SK-N-SH treated with all-trans-retinoic acid at 6 μM for 48 hours (cell line): ENCODE results near the gene IL20.

ENCODE experiments used
- ATAC-seq: fragments of 200-7000 bp; cut with Tn5 transposase; 3 replicates; pipeline ENCODE4 v1.9.1; 2020; ENCODE audit warnings: mild to moderate bottlenecking, moderate library complexity
- ARNTL ChIP-seq: fragments of 450-650 bp; formaldehyde crosslinking; IDR thresholded peaks from 2 replicates; pipeline ENCODE4 v1.5.0; 2020; ENCODE audit warnings: low read depth, mild to moderate bottlenecking, moderate library complexity, borderline replicate concordance
- CSDC2 ChIP-seq: fragments of 250-450 bp; sonication (Bioruptor Pico); IDR thresholded peaks from 2 replicates; pipeline ENCODE4 v1.5.0; 2020; ENCODE audit warnings: mild to moderate bottlenecking, moderate library complexity
- CSRNP3 ChIP-seq: fragments of 250-450 bp; sonication (Bioruptor Pico); IDR thresholded peaks from 2 replicates; pipeline ENCODE4 v1.5.1; 2021; ENCODE audit warnings: mild to moderate bottlenecking, moderate library complexity
- ESRRG ChIP-seq: fragments of 250-450 bp; sonication (Bioruptor Pico); IDR thresholded peaks from 2 replicates; pipeline ENCODE4 v1.6.1; 2021; ENCODE audit warnings: mild to moderate bottlenecking
- GLIS3 ChIP-seq: fragments of 250-450 bp; sonication (Bioruptor Pico); IDR thresholded peaks from 2 replicates; pipeline ENCODE4 v1.5.0; 2020; ENCODE audit warnings: mild to moderate bottlenecking, moderate library complexity
- ISL1 ChIP-seq: fragments of 250-450 bp; sonication (Bioruptor Pico); IDR thresholded peaks from 2 replicates; pipeline ENCODE4 v2.1.2; 2022; ENCODE audit warnings: mild to moderate bottlenecking, moderate library complexity
- OSR1 ChIP-seq: fragments of 250-450 bp; sonication (Bioruptor Pico); IDR thresholded peaks from 2 replicates; pipeline ENCODE4 v1.8.0; 2022; ENCODE audit warnings: moderate library complexity, mild to moderate bottlenecking, inconsistent platforms
- POU6F1 ChIP-seq: fragments of 250-450 bp; sonication (Bioruptor Pico); IDR thresholded peaks from 2 replicates; pipeline ENCODE4 v1.8.0; 2021; ENCODE audit warnings: low read depth, mild to moderate bottlenecking, moderate library complexity, borderline replicate concordance
- PPARA ChIP-seq: fragments of 250-450 bp; sonication (Bioruptor Pico); IDR thresholded peaks from 2 replicates; pipeline ENCODE4 v1.5.0; 2020; ENCODE audit warnings: mild to moderate bottlenecking, borderline replicate concordance
- RARB ChIP-seq: fragments of 250-450 bp; sonication (Bioruptor Pico); IDR thresholded peaks from 2 replicates; pipeline ENCODE4 v1.8.0; 2021; ENCODE audit warnings: mild to moderate bottlenecking, moderate library complexity
- SNAI2 ChIP-seq: fragments of 250-450 bp; sonication (Bioruptor Pico); IDR thresholded peaks from 2 replicates; pipeline ENCODE4 v1.5.0; 2020; ENCODE audit warnings: mild to moderate bottlenecking, moderate library complexity
- TCF4 ChIP-seq: fragments of 250-450 bp; sonication (Bioruptor Pico); IDR thresholded peaks from 2 replicates; pipeline ENCODE4 v1.8.0; 2021; ENCODE audit warnings: mild to moderate bottlenecking, moderate library complexity, borderline replicate concordance
- ZC3H10 ChIP-seq: fragments of 250-450 bp; sonication (Bioruptor Pico); IDR thresholded peaks from 2 replicates; pipeline ENCODE4 v1.5.1; 2021; ENCODE audit warnings: mild to moderate bottlenecking, moderate library complexity
- ZFP3 ChIP-seq: fragments of 250-450 bp; sonication (Bioruptor Pico); IDR thresholded peaks from 2 replicates; pipeline ENCODE4 v1.5.0; 2020; ENCODE audit warnings: mild to moderate bottlenecking, moderate library complexity
- ZFP30 ChIP-seq: fragments of 450-650 bp; formaldehyde crosslinking; IDR thresholded peaks from 2 replicates; pipeline ENCODE4 v1.5.0; 2022; ENCODE audit warnings: mild to moderate bottlenecking, moderate library complexity
- ZNF70 ChIP-seq: fragments of 450-650 bp; formaldehyde crosslinking; IDR thresholded peaks from 2 replicates; pipeline ENCODE4 v1.5.0; 2020; ENCODE audit warnings: mild to moderate bottlenecking, moderate library complexity
- TF ChIP-seq, protein P1 (sequence below): fragments of 250-450 bp; sonication (Bioruptor Pico); IDR thresholded peaks from 2 replicates; pipeline ENCODE4 v1.8.0; 2020; ENCODE audit warnings: mild to moderate bottlenecking, moderate library complexity, borderline replicate concordance
- TF ChIP-seq, protein P2 (sequence below): fragments of 250-450 bp; sonication (Bioruptor Pico); IDR thresholded peaks from 2 replicates; pipeline ENCODE4 v1.5.1; 2020; ENCODE audit warnings: low read depth, mild to moderate bottlenecking, moderate library complexity

The IL20 gene

DNA sequence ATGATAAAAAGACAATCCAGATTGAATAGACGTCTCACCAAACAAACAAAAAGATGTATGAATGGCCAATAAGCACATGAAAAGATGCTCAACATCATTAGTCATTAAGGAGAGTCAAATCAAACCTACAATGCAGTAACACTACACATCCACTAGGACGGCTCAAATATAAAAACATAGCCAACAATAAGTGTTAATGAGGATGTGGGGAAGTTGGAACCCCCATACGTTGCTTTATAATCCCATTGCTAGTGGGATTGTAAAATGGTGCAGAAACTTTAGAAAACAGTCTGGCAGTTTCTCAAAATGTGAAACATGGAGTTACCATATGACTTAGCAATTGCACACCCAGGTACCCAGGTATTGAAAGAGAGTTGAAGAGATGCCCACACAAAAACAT, 17.1 kb downstream of the IL20 start (continued):
- no peak for TF ChIP-seq POU6F1 (CRISPR knock-in tag)
- no peak for TF ChIP-seq SNAI2 (CRISPR knock-in tag)
- no peak for TF ChIP-seq PPARA (CRISPR knock-in tag)

GRCh38 chr1:206883160-206883559, 17.7 kb downstream of the IL20 start:
- ATAC-seq, result no peak
- TF ChIP-seq RARB (CRISPR knock-in tag), result no peak
- no peak for TF ChIP-seq ZFP3
- TF ChIP-seq CSRNP3 (CRISPR knock-in tag), result no peak
- no peak for TF ChIP-seq TCF4 (CRISPR knock-in tag)
- no peak for TF ChIP-seq PPARA (CRISPR knock-in tag)
- no peak for TF ChIP-seq ARNTL (CRISPR knock-in tag)
- TF ChIP-seq ZC3H10 (CRISPR knock-in tag), result no peak
- no peak for TF ChIP-seq ZFP30 (CRISPR knock-in tag)
- TF ChIP-seq SNAI2 (CRISPR knock-in tag), result no peak
- TF ChIP-seq, all 23 proteins: peak for 0

- ATAC-seq, result no peak
- TF ChIP-seq CSRNP3 (CRISPR knock-in tag), result no peak
These were observed 18.5 kb downstream of the IL20 start for GRCh38 chr1:206883876-206884275.

DNA sequence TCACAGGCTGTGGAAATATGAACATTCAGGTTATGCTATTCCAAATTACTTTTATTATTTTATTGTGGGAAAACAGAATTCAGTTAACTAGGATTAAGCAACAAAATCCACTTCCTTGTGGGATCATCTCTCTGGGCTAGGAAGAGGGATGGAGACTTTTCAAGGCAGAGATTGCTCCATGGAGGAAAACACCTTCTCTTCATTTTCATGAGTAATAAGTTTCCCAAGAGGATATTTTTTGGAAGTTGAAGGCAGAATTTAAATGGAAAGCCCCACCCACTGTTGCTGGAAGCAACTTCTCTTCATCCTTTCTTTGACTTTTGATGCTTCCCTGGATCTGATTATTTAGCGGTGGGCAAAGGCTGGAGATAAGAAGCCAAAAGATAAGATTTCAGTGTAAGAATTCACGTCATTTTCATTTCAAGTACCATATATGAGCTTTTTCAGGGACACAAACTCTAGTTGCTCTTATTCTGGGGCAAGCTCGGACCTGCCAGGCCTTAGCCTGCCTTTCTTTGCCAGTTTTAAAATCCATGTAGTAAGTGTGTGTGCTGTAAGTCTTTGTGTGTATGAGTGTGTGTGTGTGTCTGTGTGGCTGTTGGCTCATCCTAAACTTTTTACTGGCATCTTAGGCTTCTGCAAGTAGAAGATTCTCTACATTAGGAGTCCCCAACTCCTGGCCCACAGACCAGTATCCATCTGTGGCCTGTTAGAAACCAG, 20.1 kb downstream of the IL20 start:
- TF ChIP-seq RARB (CRISPR knock-in tag), result no peak
- TF ChIP-seq ESRRG (CRISPR knock-in tag), result no peak
- no peak for TF ChIP-seq CSDC2 (CRISPR knock-in tag)
- TF ChIP-seq OSR1, result no peak
- no peak for ATAC-seq

DNA sequence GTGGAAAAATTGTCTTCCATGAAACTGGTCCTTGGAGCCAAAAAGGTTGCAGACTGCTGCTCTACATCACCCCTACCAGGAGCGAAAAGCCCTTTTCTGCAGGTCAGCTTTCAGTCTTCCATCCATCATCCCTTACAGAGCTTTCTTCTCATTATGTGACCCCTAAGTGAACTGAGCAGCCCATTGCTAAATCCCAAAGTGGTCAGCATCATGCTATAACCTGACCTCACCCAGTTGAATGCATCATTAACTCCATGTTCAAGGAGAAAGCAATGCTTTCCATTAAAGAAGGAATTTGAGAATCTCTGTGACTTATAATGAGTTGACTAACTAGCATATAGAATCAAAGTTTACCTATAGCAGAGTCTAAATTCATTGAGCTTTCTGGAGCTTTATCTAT, 21.4 kb downstream of the IL20 start:
- no peak for ATAC-seq

More for the DNA sequence above, 21.4 kb downstream of the IL20 start:
- TF ChIP-seq TCF4 (CRISPR knock-in tag) (no peak), ZC3H10 (CRISPR knock-in tag) (no peak), ZFP30 (CRISPR knock-in tag) (no peak), SNAI2 (CRISPR knock-in tag) (no peak), OSR1 (no peak), RARB (CRISPR knock-in tag) (no peak), CSRNP3 (CRISPR knock-in tag) (no peak), PPARA (CRISPR knock-in tag) (no peak), ZFP3 (no peak), ZNF70 (CRISPR knock-in tag) (no peak), ESRRG (CRISPR knock-in tag) (no peak), CSDC2 (CRISPR knock-in tag) (no peak), GLIS3 (no peak), ISL1 (CRISPR knock-in tag) (no peak)
- TF ChIP-seq, protein P1, sequence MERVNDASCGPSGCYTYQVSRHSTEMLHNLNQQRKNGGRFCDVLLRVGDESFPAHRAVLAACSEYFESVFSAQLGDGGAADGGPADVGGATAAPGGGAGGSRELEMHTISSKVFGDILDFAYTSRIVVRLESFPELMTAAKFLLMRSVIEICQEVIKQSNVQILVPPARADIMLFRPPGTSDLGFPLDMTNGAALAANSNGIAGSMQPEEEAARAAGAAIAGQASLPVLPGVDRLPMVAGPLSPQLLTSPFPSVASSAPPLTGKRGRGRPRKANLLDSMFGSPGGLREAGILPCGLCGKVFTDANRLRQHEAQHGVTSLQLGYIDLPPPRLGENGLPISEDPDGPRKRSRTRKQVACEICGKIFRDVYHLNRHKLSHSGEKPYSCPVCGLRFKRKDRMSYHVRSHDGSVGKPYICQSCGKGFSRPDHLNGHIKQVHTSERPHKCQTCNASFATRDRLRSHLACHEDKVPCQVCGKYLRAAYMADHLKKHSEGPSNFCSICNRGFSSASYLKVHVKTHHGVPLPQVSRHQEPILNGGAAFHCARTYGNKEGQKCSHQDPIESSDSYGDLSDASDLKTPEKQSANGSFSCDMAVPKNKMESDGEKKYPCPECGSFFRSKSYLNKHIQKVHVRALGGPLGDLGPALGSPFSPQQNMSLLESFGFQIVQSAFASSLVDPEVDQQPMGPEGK (CRISPR knock-in tag), result no peak
- TF ChIP-seq, protein P2, sequence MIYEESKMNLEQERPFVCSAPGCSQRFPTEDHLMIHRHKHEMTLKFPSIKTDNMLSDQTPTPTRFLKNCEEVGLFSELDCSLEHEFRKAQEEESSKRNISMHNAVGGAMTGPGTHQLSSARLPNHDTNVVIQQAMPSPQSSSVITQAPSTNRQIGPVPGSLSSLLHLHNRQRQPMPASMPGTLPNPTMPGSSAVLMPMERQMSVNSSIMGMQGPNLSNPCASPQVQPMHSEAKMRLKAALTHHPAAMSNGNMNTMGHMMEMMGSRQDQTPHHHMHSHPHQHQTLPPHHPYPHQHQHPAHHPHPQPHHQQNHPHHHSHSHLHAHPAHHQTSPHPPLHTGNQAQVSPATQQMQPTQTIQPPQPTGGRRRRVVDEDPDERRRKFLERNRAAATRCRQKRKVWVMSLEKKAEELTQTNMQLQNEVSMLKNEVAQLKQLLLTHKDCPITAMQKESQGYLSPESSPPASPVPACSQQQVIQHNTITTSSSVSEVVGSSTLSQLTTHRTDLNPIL, result no peak
- TF ChIP-seq, all 23 proteins: peak for 0
